Measurements from ENCODE around the gene SHROOM2. TPM values are rescaled to one million over a fixed set of nuclear protein-coding genes. Genes with fewer than 3 reads are reported as not detected.

The SHROOM2 gene
- total and polyA plus RNA-seq, 2 of the 4 experiments (the other 2 are of a cell fraction): 8.1 to 14.2 TPM

DNA sequence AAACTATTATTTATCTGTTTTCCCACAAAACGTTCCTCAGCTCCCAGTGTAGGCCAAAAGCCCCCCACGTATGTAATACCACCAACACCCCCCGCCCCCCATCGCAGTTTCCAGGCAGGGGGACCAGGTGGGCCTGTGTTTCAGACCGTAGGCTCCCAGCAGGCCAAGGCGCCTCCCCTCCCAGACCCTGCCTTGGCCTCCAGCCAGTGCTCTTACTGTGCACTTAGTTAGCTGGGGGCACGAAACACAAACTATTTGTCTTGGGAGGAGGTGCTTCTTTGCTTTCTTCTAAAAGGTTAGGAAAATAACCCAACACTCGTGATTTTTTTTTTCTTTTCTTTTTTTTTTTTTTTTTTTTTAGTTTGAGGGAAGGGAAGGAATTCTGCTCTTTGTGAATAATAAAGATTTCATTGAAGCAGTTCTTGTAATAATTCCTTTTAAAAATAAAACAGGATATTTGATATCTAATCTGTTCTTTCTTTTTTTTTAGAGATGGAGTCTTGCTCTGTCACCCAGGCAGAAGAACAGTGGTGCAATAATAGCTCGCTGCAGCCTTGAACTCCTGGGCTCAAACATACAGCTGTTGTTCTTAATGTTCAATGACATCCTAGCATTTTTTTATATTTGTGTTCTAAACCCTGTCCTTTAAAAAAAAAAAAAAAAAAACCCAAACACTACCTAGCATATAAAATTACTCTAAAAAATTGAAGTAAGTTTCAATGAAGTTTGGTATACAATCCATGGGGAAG lies 98.0 kb downstream of the SHROOM2 start:
- Histone ChIP-seq H3K4me3 (ENCODE audit: insufficient read depth, low read depth, low read length) (no peak overlapping the region), H2AK9ac (replicated peaks; ENCODE audit: low read depth, low read length, poor library complexity) (no peak overlapping the region), H3K4me2 (ENCODE audit: low read depth, low read length) (no peak overlapping the region), H3K14ac (replicated peaks; ENCODE audit: low read depth, low read length) (no peak overlapping the region), H3K9me1 (ENCODE audit: insufficient read depth, low read length) (no peaks in the 10 kb centered on the region), H3K27me3 (ENCODE audit: control insufficient read depth, insufficient read depth, low read length) (no peaks in the 10 kb centered on the region), H4K20me1 (ENCODE audit: insufficient read depth, low read length) (no peaks in the 10 kb centered on the region), H2BK5ac (ENCODE audit: low read depth, low read length, poor library complexity, severe bottlenecking) (no peak overlapping the region), H3K18ac (ENCODE audit: low read depth, low read length) (no peak overlapping the region), H3K56ac (ENCODE audit: extremely low read depth, insufficient read depth, low read length) (no peak overlapping the region), H2AK5ac (ENCODE audit: low read depth, low read length) (no peak overlapping the region), H3K27ac (ENCODE audit: insufficient read depth, low read length) (no peak overlapping the region), H3K9ac (ENCODE audit: low read depth, low read length) (no peak overlapping the region), H4K8ac (ENCODE audit: low read depth in 2 of 2, low read length in 2 of 2) (no peak overlapping the region), H2BK120ac (ENCODE audit: low read depth, low read length) (no peak overlapping the region; the same call in 1 of the 2 replicates), H3K4me1 (ENCODE audit: control insufficient read depth, insufficient read depth, low read length) (peaks cover 8% of the 10 kb centered on the region), H4K91ac (ENCODE audit: insufficient read depth, low read depth, low read length) (no peak overlapping the region), H3K79me1 (ENCODE audit: low read depth in 1 of 2, low read length in 2 of 2) (no peaks in the 10 kb centered on the region), H3K36me3 (ENCODE audit: control insufficient read depth, insufficient read depth, low read length) (no peaks in the 10 kb centered on the region), H2BK20ac (ENCODE audit: low read depth, low read length) (no peak overlapping the region), H4K5ac (ENCODE audit: low read depth, low read length) (no peak overlapping the region), H3K9me3 (ENCODE audit: control insufficient read depth, insufficient read depth, low read length) (no peaks in the 10 kb centered on the region), H3K23ac (ENCODE audit: low read depth, low read length) (no peak overlapping the region), H2AFZ (replicated peaks; ENCODE audit: low read length, poor library complexity) (no peak overlapping the region), H3K4ac (ENCODE audit: low read depth, low read length) (no peak overlapping the region), H2BK15ac (ENCODE audit: low read depth, low read length) (no peak overlapping the region)
- POLR2A ChIA-PET (ENCODE audit: unreplicated experiment): no interaction called here
- WGBS, 2 experiments (ENCODE audit: extremely low coverage in 2 of 2, insufficient read length in 1 of 2): no CpG with 5 or more reads among the region's 9 CpGs
- dilution Hi-C loops (cut with HindIII; ENCODE audit: low sequenced_read_pairs, unreplicated experiment): no loop called here
- in situ Hi-C loops (cut with MboI; ENCODE audit: low sequenced_read_pairs): loop anchor here (10.0 to 25.0 kb wide), 2 partner anchors 111 to 228 kb away; no protein-coding TSS in a partner anchor
- CTCF ChIA-PET: interaction anchor here (0.6 kb wide), 1 partner anchor 313 kb away, joined by 3 read pairs; no protein-coding TSS in a partner anchor
- DNase-seq (no peak), ATAC-seq (ENCODE audit: low read depth) (no peak)
- no peak for TF ChIP-seq NFE2L2 (IDR thresholded peaks at IDR 0.05; ENCODE audit: low read depth, low read length)
- TF ChIP-seq RAD21 (IDR thresholded peaks at IDR 0.05; ENCODE audit: low read length): no peak
- TF ChIP-seq CEBPB (IDR thresholded peaks at IDR 0.05; ENCODE audit: low read depth, low read length): no peak
- no peak for TF ChIP-seq RCOR1 (IDR thresholded peaks at IDR 0.05; ENCODE audit: insufficient replicate concordance, low read length)
- TF ChIP-seq, protein P1, sequence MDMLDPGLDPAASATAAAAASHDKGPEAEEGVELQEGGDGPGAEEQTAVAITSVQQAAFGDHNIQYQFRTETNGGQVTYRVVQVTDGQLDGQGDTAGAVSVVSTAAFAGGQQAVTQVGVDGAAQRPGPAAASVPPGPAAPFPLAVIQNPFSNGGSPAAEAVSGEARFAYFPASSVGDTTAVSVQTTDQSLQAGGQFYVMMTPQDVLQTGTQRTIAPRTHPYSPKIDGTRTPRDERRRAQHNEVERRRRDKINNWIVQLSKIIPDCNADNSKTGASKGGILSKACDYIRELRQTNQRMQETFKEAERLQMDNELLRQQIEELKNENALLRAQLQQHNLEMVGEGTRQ (IDR thresholded peaks at IDR 0.05; ENCODE audit: low read depth, low read length): no peak
- no TSS peak for BruUV-seq (replicated peaks)
- intact Hi-C loops (cut with micrococcal nuclease): loop anchor here (2.0 kb wide), 2 partner anchors 111 to 235 kb away; no protein-coding TSS in a partner anchor
